GM18498 (cell line): ENCODE results near the gene IQSEC1.

ENCODE experiments used
- ATAC-seq: cut with Tn5 transposase; IDR thresholded peaks from one replicate; pipeline ENCODE4 v1.9.1; 2021; ENCODE audit warnings: mild to moderate bottlenecking, moderate library complexity; ENCODE audit not compliant: unreplicated experiment

IQSEC1 gene

GRCh38 chr3:13073326-13074005, at the start of gene IQSEC1:
IQSEC1 (minus strand) TSS chr3:13073429; CDS start chr3:13073014, 415 bp downstream.
- peak; percentile 68 for ATAC-seq

- ATAC-seq, result no peak
Measured at GRCh38 chr3:13122081-13123012, 49.1 kb upstream of the IQSEC1 start.

DNA sequence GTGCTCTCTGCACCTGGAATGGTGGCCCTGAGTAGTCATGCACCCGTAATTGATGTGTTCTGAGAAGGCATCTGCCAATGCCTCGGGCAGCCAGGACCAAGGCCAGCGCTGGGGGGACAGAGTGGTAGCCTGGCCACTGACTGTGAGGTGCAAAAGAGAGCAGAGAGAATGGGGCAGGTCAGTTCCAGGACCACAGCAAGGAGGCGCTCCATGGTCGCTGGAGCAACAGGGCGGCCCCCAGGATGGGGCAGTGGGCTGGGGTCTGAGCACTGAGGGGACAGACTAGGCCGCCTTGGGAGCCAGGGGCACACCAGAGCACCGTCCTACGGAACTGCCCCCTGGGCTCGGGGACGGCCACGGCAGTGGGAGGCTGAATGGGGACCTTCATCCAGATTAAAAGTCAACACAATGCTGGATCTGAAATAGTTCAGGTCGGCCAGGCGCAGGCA, 48.3 kb upstream of the IQSEC1 start:
- no peak for ATAC-seq

DNA sequence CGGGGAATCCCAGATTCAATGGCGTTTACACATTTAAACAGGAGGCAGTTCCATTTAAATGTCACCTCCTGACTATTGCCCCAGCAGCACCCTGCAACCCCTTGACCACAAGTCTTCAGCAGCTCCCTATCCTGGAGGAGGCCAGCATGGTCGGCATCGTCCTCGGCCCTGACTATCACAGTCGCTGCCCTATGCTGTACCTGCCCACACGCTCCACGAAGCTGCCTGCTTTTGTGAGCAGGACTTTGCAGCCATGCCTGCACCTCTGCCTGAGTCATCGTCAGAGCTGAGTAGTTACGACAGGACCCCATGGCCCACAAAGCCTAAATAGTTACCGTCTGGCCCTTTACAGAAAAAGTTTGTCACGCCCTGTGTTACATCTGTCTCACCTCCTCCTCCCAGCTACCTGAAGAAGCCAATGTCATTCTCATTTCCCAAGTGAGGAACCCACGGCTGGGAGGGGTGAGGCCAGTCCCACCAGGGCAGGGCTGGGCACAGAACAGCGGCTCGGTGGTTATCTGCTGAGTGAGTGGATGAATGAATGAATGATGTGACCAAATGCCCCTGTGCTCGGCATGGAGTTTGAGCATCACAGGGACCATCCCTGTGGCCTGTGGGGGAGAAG, 47.8 kb upstream of the IQSEC1 start:
- ATAC-seq, result no peak

- no peak for ATAC-seq
Measured at GRCh38 chr3:13120289-13120927, 47.2 kb upstream of the IQSEC1 start.

GRCh38 chr3:13119471-13120220, 46.4 kb upstream of the IQSEC1 start:
- no peak for ATAC-seq

- no peak for ATAC-seq
Measured at GRCh38 chr3:13116426-13116825, 43.2 kb upstream of the IQSEC1 start.

DNA sequence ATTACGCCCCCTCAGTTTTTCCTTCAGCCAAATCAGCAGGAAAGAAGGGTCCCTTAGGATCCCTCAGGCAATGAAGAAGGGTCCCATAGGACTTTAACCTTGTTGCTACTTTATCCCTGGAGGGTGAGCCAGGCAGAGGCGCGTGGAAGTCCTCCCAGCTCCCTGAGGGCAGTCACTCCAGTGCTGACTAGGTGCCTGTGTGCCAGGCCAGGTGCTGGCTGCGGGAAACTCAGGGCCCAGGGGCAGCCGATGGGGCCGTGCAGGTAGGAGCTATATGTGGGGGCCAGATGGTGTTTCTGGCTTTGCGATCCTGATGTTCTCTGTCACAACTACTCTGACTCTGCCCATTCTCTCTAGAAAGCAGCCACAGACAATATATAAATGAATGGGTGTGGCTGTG, 42.8 kb upstream of the IQSEC1 start:
- no peak for ATAC-seq

DNA sequence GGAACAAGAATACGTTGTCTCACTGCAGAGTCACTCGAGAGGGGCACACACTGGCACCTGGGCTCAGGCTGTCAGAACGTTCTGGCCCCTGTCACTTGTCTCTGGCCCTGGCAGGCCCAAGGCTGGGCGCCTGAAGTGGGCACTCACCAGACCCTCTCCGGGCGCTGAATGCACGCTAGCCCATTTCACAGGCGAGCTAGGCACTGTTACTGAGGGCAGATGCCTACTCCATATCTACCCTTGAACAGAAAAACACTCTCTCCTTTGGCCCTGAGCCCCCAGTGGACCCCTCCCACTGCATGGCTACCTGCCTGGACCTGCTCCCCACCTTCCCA, 42.3 kb upstream of the IQSEC1 start:
- no peak for ATAC-seq

- ATAC-seq, result no peak
Measured at GRCh38 chr3:13114811-13115575, 41.8 kb upstream of the IQSEC1 start.

DNA sequence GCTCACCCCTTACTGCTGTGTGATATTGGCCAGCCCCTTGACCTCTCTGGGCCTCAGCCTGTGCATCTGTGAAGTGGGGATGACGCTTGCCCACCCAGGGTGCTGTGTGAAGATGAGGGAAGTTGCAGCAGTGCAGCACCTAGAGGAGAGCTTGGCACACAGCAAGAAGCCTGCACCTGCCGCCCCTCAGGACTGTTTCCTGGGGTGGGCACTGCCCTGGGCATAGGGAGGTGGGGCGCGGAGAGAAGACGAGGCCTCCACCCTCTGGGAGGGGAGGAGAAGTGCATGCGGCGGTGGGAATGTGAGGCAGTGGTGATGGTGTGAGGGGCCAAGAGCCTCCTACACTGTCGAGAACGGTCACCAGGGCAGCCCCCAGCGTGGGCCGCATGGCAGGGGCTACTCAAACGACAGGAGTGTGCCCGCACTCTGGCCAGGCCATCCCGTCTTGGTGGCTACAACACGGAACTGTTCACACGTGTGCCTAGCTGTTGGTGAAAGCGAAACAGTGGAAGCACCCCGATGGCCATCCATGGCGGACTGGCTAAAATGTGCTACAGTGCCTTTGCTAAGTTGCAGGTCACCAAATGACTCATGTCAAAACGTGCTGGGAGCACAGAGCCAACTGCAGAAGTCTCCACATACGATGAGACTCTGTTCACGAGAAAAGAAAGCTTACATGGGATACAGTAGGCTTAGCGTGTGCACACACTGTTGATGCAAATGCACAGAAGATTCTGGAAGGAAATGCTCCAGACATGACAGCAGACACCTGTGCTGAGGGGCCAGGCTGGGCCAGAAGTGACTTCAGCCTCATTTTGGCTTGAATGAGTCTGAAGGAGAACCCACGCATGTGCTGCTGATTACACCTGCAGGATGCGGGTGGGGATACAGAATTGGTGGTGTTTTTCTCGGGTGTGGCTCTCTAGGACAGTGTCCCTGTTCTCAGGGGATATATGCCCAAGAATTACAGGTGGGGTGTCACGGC, 40.4 kb upstream of the IQSEC1 start:
- ATAC-seq, result no peak

GRCh38 chr3:13112521-13113345, 39.5 kb upstream of the IQSEC1 start:
- ATAC-seq, result no peak

GRCh38 chr3:13111873-13112520, 38.8 kb upstream of the IQSEC1 start:
- no peak for ATAC-seq

GRCh38 chr3:13111173-13111872, 38.1 kb upstream of the IQSEC1 start:
- ATAC-seq, result peak; percentile 34

DNA sequence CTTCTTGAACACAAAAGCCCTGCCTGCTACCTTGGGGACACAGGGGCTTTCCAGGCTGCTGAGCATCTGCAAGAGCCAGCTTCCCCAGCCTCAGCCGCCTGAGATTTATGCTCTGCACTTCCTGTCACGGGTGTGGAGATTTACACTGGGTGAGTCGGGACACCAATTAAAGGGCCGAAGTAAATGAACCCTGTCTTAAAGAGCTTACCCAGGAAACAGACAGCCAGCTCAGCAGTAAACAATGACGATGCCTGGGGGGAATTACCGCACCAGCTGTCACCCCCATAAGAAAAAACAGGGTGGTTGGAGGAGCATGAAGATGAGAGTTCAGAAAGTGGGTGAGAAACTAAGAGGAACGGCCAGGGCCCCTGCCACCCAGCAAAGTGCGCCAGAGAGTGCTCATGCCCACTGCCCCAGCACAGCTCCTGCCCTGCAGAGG, 37.5 kb upstream of the IQSEC1 start:
- peak; percentile 84 for ATAC-seq

DNA sequence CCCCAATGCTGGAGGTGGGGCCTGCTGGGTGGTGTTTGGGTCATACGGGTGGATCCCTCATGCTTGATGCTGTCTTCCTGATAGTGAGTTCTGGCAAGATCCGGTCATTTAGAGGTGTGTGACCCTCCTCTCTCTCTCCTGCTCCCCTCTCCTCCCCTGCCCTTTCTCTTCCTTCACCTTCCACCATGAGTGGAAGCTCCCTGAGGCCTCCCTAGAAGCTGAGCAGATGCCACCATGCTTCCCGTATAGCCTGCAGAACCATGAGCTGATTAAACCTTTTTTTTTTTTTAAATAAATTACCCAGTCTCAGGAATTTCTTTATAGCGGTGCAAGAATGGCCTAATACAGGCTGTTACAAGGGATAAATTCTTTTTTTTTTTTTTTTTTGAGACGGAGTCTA, 36.3 kb upstream of the IQSEC1 start:
- ATAC-seq, result no peak

DNA sequence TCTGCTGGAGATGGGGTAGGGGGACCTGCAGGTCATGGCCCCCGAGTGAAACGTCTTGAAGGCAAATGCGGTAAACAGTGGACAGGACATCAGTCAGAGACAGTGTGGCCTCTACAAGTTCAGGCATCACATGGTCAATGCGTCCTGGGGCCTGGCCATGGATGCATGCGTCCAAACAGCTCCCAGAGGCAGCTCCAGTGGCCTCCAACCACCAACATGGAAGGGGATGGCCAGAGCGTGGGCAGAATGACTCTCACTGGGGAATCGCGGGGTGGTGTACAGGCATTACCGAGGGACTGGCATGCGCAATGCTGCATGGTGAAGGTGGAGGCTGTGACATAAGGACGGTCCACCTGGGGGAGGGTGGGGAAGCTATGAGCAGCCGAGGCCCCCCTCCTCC, 35.6 kb upstream of the IQSEC1 start:
- ATAC-seq, result no peak
